GM19372 (cell line): ENCODE measurements around the gene MAP3K21.

Experiments
- ATAC-seq: cut with Tn5 transposase; IDR thresholded peaks from one replicate; pipeline ENCODE4 v1.9.1; 2021; ENCODE audit warnings: mild to moderate bottlenecking, low read depth, moderate library complexity; ENCODE audit not compliant: unreplicated experiment

MAP3K21 gene

DNA sequence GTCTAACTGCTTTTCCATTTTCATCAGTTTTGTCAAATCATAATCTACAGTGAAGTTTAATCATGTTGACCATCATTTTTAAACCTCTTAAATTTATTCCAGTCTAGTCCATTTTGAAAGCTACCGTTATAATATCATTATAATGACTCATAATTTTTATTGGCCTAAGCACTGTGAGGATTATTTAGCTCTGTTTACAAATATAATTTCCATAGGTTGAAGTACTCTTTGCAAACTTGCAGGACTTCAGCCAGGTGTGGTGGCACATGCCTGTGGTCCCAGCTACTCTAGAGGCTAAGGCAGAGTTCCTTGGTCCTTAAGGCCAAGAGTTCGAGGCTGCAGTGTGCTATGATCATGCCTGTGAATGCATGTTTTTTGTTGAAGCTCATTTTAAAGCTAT, 54.3 kb downstream of the MAP3K21 start:
- no peak for ATAC-seq

DNA sequence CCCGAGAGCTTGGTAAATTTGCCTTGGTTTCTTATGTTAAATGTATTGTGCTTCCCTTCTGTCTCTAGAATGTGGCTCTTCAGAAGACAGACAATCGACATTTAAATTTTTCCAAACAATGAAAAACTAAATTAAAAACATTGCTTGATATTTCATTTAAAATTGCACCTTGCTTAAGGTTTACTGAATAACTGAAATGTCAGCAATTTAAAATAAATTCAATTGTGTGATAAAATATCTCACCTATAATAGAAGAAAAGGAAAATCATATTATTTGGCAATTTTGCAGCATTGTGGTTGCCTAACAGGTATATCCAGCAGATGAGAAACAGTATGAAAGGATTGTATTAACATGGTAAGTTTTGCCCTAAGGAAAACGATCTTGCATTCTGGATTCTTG, 56.5 kb downstream of the MAP3K21 start:
- ATAC-seq, result no peak

DNA sequence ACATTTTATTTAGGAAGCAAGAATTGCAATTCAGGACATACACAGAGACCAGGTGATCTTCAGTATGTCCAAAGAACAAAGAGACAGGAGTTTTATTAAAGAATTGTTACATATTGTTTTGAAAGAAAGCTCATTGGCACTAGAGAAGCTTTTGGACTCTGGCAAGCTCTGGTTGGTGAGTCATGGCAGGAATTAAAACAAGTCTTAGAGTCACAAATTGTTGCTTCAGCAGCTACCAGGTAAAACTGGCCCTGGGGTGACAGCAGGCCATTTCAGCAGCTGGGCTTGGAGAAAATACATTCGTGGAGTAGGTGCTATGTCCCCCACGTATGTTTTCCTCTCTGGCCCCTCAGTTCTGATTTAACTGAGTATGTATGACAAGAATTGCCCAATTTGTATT, 58.8 kb downstream of the MAP3K21 start:
- ATAC-seq, result no peak

DNA sequence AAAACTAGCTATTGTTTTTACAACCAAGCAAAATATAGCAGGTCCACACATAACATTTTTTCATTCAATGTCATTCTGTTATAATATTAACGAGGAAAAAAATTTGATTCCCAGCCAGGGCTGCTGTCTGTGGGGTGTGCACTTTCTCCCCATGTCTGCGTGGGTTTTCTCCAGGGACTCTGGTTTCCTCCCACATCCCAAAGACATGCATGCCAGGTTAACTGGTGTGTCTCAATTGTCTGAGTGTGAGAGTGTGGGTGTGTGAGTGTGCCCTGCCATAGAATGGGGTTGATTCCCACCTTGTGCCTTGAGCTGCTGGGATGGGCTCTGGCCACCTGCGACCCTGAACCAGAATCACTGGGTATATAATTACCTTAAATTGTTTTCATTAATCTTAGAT, 60.1 kb downstream of the MAP3K21 start:
- ATAC-seq, result no peak

DNA sequence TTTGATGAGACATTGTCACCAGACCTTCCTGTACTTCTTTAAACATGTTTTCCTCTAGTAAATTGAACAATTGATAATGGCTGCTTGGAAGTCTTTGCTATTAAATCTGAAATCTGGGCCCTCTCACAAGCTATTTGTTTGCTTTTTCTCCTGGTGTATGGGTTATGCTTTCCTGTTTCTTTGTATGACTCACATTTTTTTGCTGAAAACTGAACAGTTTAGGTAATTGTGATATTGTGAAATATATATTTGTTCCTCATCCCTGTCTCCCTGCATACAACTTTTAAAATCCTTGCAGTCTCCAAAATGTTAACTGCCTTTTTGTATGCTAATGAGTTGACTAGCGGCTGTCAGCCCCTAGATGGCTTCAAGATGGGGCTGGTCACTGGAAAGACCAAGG, 61.6 kb downstream of the MAP3K21 start:
- ATAC-seq, result no peak

DNA sequence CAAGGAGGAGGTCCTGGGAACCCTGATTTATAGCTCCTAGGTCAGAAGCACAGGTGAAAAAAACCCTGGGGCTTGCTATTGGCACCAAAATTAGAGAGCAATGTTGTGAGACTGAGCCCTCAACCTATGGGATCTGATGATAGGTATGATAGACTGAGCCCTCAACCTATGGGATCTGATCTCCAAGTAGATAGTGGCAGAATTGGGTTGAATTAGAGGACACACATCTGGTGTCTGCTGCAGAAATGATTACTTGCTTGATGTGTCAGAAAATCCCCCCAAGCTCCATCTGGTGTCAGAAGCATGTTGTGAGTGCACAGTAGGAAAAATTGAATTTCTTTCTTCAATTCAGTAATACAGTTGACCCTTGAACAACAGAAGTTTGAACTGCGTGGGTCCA, 62.4 kb downstream of the MAP3K21 start:
- ATAC-seq, result no peak

- ATAC-seq, result no peak
Observed at GRCh38 chr1:233390842-233391737, 63.6 kb downstream of the MAP3K21 start.

DNA sequence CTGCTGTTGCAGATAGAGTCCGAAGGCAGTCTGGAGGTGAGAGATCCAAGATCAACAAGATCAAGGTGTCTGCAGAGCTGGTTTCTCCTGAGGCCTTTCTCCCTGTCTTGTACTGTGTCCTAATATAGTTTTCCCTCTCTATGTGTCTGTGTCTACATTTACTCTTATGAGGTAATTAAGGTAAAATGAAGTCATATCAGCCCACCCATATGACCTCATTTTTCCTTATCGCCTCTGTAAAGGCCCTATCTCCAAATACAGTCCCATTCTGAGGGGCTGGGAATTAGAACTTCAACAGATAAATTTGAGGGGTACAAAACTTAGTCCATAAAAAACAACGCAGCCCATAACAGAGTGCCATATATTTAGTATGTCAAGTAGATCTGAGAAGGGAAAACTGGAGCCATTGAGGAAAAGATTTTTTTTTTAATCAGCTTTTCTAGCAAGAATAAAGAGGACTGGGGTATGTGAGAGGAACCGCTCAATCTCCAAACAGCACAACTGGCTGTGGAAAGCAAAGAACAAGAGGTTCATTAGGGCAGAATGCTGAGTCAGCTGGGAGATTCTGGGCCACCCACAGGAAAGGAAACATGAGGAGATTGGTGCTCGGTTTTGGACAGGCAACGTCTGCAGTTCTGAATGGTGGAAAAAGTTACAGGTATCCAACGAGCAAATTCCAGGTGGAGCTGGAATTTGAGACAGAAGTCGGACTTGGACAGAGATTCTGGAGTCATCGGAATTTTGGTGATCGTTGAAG, 65.7 kb downstream of the MAP3K21 start:
- ATAC-seq, result no peak

GRCh38 chr1:233393926-233394680, 66.6 kb downstream of the MAP3K21 start:
- ATAC-seq, result no peak

DNA sequence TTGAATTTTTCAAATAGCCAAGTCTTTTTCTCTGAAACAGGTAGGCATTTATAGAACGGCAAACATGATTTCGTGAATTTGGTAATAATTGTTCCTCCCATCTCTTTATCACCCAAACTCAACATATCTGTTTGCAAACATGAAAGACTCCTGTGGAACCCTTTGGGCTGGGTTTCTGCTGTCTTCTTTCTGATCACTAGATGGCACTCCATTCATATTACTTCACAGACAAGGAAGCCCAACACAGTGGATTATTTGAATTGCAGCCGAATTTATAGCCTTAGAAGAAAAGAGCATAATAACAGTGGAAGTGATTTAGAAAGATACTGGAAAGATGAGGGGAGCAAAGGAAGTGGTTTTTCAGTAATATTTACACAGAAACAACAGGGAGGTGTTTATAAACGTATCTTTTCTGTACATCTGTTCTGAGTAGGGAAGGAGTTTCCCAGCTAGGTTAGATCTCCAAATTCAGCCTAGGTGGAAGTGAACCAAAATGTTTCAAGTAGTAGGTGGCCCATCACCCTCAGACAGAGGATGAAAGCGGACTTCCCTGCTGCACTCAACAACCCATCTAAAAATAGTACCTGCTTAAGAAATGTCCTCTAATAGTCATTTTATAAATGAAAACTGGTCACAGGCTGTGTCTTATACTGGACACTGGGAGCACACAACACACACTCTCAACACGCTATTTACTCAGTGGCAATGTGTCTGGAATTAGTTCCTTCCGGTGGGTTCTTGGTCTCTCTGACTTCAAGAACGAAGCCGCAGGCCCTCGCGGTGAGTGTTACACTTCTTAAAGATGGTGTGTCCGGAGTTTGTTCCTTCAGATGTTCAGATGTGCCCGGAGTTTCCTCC, 67.6 kb downstream of the MAP3K21 start:
- peak; percentile 74 for ATAC-seq

GRCh38 chr1:233395863-233396646, 68.5 kb downstream of the MAP3K21 start:
- no peak for ATAC-seq

- ATAC-seq, result no peak
Observed at GRCh38 chr1:233406339-233406960, 78.9 kb downstream of the MAP3K21 start.

- no peak for ATAC-seq
Observed at GRCh38 chr1:233406994-233407631, 79.6 kb downstream of the MAP3K21 start.

GRCh38 chr1:233409540-233409939, 82.0 kb downstream of the MAP3K21 start:
- ATAC-seq, result no peak

GRCh38 chr1:233410906-233411305, 83.4 kb downstream of the MAP3K21 start:
- no peak for ATAC-seq

- no peak for ATAC-seq
Observed at GRCh38 chr1:233412812-233413211, 85.3 kb downstream of the MAP3K21 start.

DNA sequence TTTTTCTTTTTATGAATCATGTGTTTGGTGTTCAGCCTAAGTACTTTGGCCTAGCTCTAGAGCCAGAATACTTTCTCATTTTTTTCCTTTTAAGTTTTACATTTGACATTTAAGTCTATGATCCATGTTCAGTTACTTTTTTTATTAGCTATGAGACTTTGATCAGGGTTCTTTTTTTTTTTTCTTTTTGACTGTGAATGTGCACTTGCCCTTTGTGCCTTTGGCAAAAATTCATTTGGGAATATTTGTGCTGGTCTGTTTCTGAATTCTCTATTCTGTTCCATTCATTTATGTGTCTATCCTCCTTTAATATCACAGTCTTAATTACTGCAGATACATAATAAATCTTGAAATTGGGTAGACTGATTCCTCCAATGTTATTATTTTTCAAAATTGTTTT, 93.8 kb downstream of the MAP3K21 start:
- ATAC-seq, result no peak

DNA sequence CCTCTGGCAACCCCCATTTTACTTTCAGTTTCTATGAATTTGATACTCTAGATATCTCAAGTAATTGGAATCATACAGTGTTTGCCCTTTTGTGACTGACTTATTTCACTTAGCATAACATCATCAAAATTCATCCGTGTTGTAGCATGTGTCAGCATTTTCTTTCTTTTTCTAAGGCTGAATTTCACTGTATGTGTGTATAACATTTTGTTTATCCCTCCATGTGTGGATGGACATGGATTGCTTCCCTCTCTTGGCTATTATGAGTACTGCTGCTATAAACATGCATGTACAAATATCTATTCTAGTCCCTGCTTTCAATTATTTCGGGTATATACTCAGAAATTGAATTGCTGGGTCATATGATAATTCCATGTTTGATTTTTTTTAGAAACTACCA, 97.3 kb downstream of the MAP3K21 start:
- no peak for ATAC-seq
